Measurements from ENCODE around the gene IGFL1.

DNA sequence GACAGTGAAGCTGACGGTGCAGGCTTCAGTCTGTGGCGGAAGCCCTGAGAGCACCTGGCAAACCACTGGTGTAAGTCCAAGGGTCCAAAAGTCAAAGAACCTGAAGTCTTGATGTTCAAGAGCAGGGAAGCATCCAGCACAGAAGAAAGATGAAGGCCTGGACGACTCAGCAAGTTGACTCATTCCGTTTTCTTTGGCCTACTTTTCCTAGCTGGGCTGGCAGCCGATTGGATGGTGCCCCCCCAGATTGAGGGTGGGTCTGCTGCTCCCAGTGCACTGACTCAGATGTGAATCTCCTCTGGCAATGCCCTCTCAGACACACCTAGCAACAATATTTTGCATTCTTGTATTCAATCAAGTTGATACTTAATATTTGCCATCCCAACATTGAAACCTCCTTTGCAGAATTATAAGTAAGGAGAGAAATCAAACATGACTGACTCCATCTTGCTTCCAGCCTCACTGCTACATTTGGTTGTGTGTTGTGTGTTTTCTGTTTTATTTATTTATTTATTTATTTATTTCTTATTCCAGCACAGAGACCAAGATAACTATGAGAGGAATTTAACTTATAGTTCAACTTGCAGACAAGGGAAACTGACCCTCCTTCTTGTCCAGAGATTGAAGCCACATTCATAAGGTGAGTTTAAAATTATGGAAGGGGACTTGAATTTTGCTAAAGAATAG, 48.7 kb upstream of the IGFL1 start:
- TF ChIP-seq GATA2 (IDR thresholded peaks at IDR 0.05; ENCODE audit: low read depth, low read length), result no peak
- no peak for TF ChIP-seq GATA3 (IDR thresholded peaks at IDR 0.05; ENCODE audit: low read depth, low read length)

All from SH-SY5Y (cell line).